Body of pancreas (tissue), 4 donors: Measurements from ENCODE around the gene AHCYL2. TPM values are rescaled to one million over a fixed set of nuclear protein-coding genes. Genes with fewer than 3 reads are reported as not detected.

Source experiments
- ATAC-seq: fragments of 150-250 bp; one replicate; pipeline ENCODE4 v1.9.1; 2016
- DNase-seq, 4 donors: peaks; one replicate each; pipeline ENCODE4 v3.0.0-alpha.2; 2019
- H3K27ac ChIP-seq, 4 donors: fragments of 200-600 bp; sonication (generic); 1 replicate in 3 of 4; 2 replicates in 1 of 4; pipeline versions ENCODE4 v1.5.1 to v1.6.1; 2016 to 2019; ENCODE audit warnings: mild to moderate bottlenecking in 1 of 4, mixed read lengths in 1 of 4, moderate library complexity in 1 of 4
- H3K27me3 ChIP-seq, 2 donors: fragments of 200-600 bp; sonication (generic); one replicate each; pipeline ENCODE4 v1.6.0; 2016; ENCODE audit warnings: mild to moderate bottlenecking in 1 of 2
- H3K36me3 ChIP-seq, 2 donors: fragments of 200-600 bp; sonication (generic); replicated peaks in 1 of 2; 2 replicates each; pipeline ENCODE4 v1.5.1; 2016; ENCODE audit warnings: low read depth in 2 of 2; ENCODE audit not compliant: insufficient read depth in 1 of 2
- H3K4me1 ChIP-seq: fragments of 200-600 bp; sonication (generic); one replicate; pipeline ENCODE4 v1.6.0; 2016
- H3K4me3 ChIP-seq, 2 donors: fragments of 200-600 bp; sonication (generic); 1 replicate in 1 of 2; 2 replicates in 1 of 2; pipeline ENCODE4 v1.5.1; 2016 to 2019
- H3K9me3 ChIP-seq, 3 donors: fragments of 200-600 bp; sonication (generic); 1 replicate in 2 of 3; 2 replicates in 1 of 3; pipeline ENCODE4 v1.5.1; 2016
- CTCF ChIP-seq, 7 experiments: fragments of 450-650 bp in 4 of 7; fragments of 200-600 bp in 3 of 7; sonication (generic) in 3 of 7; IDR thresholded peaks; one replicate each; pipeline ENCODE4 v1.5.1; 2016 to 2019; ENCODE audit warnings: antibody characterized with exemption in 7 of 7
- POLR2A ChIP-seq, 3 donors: fragments of 450-650 bp; IDR thresholded peaks; one replicate each; pipeline ENCODE4 v1.6.1; 2016; ENCODE audit warnings: antibody characterized with exemption in 3 of 3, mild to moderate bottlenecking in 2 of 3
- WGBS, 2 donors: methylation state at CpG; one replicate each; pipeline ENCODE4 v1.1.5; 2017; 5-methylcytosine and 5-hydroxymethylcytosine counted together
- intact Hi-C: fragments of 100-400 bp; cut with DNase I; formaldehyde crosslinking; loops from one replicate; pipeline ENCODE4 v1.15.1; 2023
- total RNA-seq, 2 donors: library from RNA; depleted of rRNA; stranded (reverse); fragments of >200 nt; gene quantifications; one replicate each; pipeline ENCODE4 v1.1.0, GENCODE V29; 2016

The AHCYL2 gene
- total RNA-seq, 2 donors from 2014 or later, result 9.3 to 51.4 TPM

GRCh38 chr7:129203050-129203741 is 21.6 kb upstream of the AHCYL2 start:
- 81 to 84% methylated on average over 6 to 14 of the region's 14 CpGs for WGBS, 2 donors
- no peak for ATAC-seq
- Histone ChIP-seq H3K9me3 (no peaks in the 10 kb centered on the region), H3K4me3 (no peak overlapping the region), H3K4me1 (no peaks in the 10 kb centered on the region), H3K27ac (no peak overlapping the region), H3K36me3 (no peaks in the 10 kb centered on the region), H3K27me3 (no peaks in the 10 kb centered on the region)
- no peak for TF ChIP-seq CTCF (IDR thresholded peaks at IDR 0.05)
- TF ChIP-seq POLR2A (IDR thresholded peaks at IDR 0.05), result no peak
- intact Hi-C loops, result no loop called here
- no peak for DNase-seq

- Histone ChIP-seq H3K4me1 (no peaks in the 10 kb centered on the region), H3K36me3 (no peaks in the 10 kb centered on the region), H3K27ac (no peak overlapping the region), H3K27me3 (no peaks in the 10 kb centered on the region), H3K9me3 (no peaks in the 10 kb centered on the region), H3K4me3 (no peak overlapping the region)
- intact Hi-C loops, result loop anchor here (5.0 kb wide), 1 partner anchor 43 kb away; no protein-coding TSS in a partner anchor
- ATAC-seq, result no peak
- 86 to 89% methylated on average over 18 to 27 of the region's 29 CpGs for WGBS, 2 donors
- TF ChIP-seq POLR2A (IDR thresholded peaks at IDR 0.05) (no peak), CTCF (IDR thresholded peaks at IDR 0.05) (no peak)
- DNase-seq, result no peak
These were observed 19.6 kb upstream of the AHCYL2 start for GRCh38 chr7:129205126-129205818.

GRCh38 chr7:129205987-129206785 is 18.6 kb upstream of the AHCYL2 start:
- DNase-seq, result no peak
- Histone ChIP-seq H3K9me3 (no peaks in the 10 kb centered on the region), H3K36me3 (no peaks in the 10 kb centered on the region), H3K4me1 (no peaks in the 10 kb centered on the region), H3K4me3 (no peak overlapping the region), H3K27ac (no peak overlapping the region), H3K27me3 (no peaks in the 10 kb centered on the region)
- 88 to 93% methylated on average over 17 to 18 of the region's 18 CpGs for WGBS, 2 donors
- no peak for TF ChIP-seq POLR2A (IDR thresholded peaks at IDR 0.05)
- TF ChIP-seq CTCF (IDR thresholded peaks at IDR 0.05), result no peak
- no peak for ATAC-seq
- intact Hi-C loops, result loop anchor here (5.0 kb wide), 1 partner anchor 44 kb away; no protein-coding TSS in a partner anchor

GRCh38 chr7:129208667-129209066 is 16.2 kb upstream of the AHCYL2 start:
- no peak for DNase-seq

More at GRCh38 chr7:129208667-129209066, 16.2 kb upstream of the AHCYL2 start:
- Histone ChIP-seq H3K4me3 (no peak overlapping the region), H3K9me3 (no peaks in the 10 kb centered on the region), H3K36me3 (no peaks in the 10 kb centered on the region), H3K27ac (no peak overlapping the region), H3K4me1 (no peaks in the 10 kb centered on the region), H3K27me3 (no peaks in the 10 kb centered on the region)
- no peak for TF ChIP-seq POLR2A (IDR thresholded peaks at IDR 0.05)
- TF ChIP-seq CTCF (IDR thresholded peaks at IDR 0.05), result no peak
- no peak for ATAC-seq
- intact Hi-C loops, result loop anchor here (5.0 kb wide), 1 partner anchor 46 kb away; no protein-coding TSS in a partner anchor
- WGBS, 2 donors, result 83 to 85% methylated on average over 4 to 9 of the region's 9 CpGs
